ENCODE measurements around the gene AP3B1.

AP3B1 gene

GRCh38 chr5:77996943-77997342 lies 297.6 kb downstream of the AP3B1 start:
- DNase-seq: no peak

GRCh38 chr5:77995793-77996409 lies 298.6 kb downstream of the AP3B1 start:
- no peak for DNase-seq

GRCh38 chr5:77994943-77995342 lies 299.6 kb downstream of the AP3B1 start:
- no peak for DNase-seq

- DNase-seq: no peak
Observed at GRCh38 chr5:77993855-77994318, 300.6 kb downstream of the AP3B1 start.

GRCh38 chr5:77993141-77993854 lies 301.2 kb downstream of the AP3B1 start:
- no peak for DNase-seq

GRCh38 chr5:77991084-77991483 lies 303.4 kb downstream of the AP3B1 start:
- no peak for DNase-seq

- DNase-seq: no peak
Observed at GRCh38 chr5:77990020-77990419, 304.5 kb downstream of the AP3B1 start.

- DNase-seq: no peak
Observed at GRCh38 chr5:77987988-77988387, 306.5 kb downstream of the AP3B1 start.

- DNase-seq: no peak
Observed at GRCh38 chr5:77987331-77987730, 307.2 kb downstream of the AP3B1 start.

- DNase-seq: no peak
Observed at GRCh38 chr5:77986261-77986660, 308.2 kb downstream of the AP3B1 start.

- DNase-seq: no peak
Observed at GRCh38 chr5:77985247-77985646, 309.3 kb downstream of the AP3B1 start.

- DNase-seq: no peak
Observed at GRCh38 chr5:77984587-77984986, 309.9 kb downstream of the AP3B1 start.

- DNase-seq: no peak
Observed at GRCh38 chr5:77983482-77984199, 310.9 kb downstream of the AP3B1 start.

GRCh38 chr5:77981820-77982219 lies 312.7 kb downstream of the AP3B1 start:
- DNase-seq: no peak

- no peak for DNase-seq
Observed at GRCh38 chr5:77974576-77974975, 319.9 kb downstream of the AP3B1 start.

GRCh38 chr5:77973253-77973609 lies 321.3 kb downstream of the AP3B1 start:
- DNase-seq: no peak

GRCh38 chr5:77972469-77973252 lies 321.8 kb downstream of the AP3B1 start:
- peak in 1 of 5 donors; percentile 29 for DNase-seq

- DNase-seq: no peak
Observed at GRCh38 chr5:77971776-77972468, 322.6 kb downstream of the AP3B1 start.

- no peak for DNase-seq
Observed at GRCh38 chr5:77970891-77971290, 323.6 kb downstream of the AP3B1 start.

GRCh38 chr5:77963795-77964194 lies 330.7 kb downstream of the AP3B1 start:
- no peak for DNase-seq

GRCh38 chr5:77960863-77961396 lies 333.6 kb downstream of the AP3B1 start:
- DNase-seq: no peak

- DNase-seq: no peak
Observed at GRCh38 chr5:77960305-77960704, 334.2 kb downstream of the AP3B1 start.

Measured in T-helper 1 cell (primary cell).